B cell (primary cell): ENCODE results near the gene NDRG3. TPM values are rescaled to one million over a fixed set of nuclear protein-coding genes. Genes with fewer than 3 reads are reported as not detected.
"Not testable (repeated sequence)": the region's sequence is repeated elsewhere in the genome, so short reads cannot be mapped to it uniquely, and the experiment has no call there.

Experiments used
- ATAC-seq: fragments of 200-7000 bp; cut with Tn5 transposase; one replicate; pipeline ENCODE4 v1.10.0; 2021; ENCODE audit warnings: low read depth, mild to moderate bottlenecking, moderate number of reproducible peaks, moderate library complexity
- CTCF ChIA-PET: fragments of 350-600 bp; sonication (Branson Sonifier 250); formaldehyde crosslinking; loops from one replicate; lab custom pipeline; 2021; ENCODE audit warnings: antibody characterized with exemption, inconsistent platforms; lab: Charles Lee
- POLR2A ChIA-PET: fragments of 350-600 bp; sonication (Branson Sonifier 250); formaldehyde crosslinking; loops from one replicate; lab custom pipeline; 2021; ENCODE audit warnings: antibody characterized with exemption; lab: Charles Lee
- DNase-seq: peaks from one replicate; pipeline ENCODE4 v3.0.0; 2013
- H2AFZ ChIP-seq: 2 replicates; pipeline ENCODE4 v1.6.1; 2012; ENCODE audit warnings: mild to moderate bottlenecking, low read depth, low read length; ENCODE audit not compliant: insufficient read depth, poor library complexity, severe bottlenecking
- H3K27ac ChIP-seq, 2 donors: 1 replicate in 1 of 2; 2 replicates in 1 of 2; pipeline ENCODE4 v1.5.1; 2012 to 2013; ENCODE audit warnings: low read length in 2 of 2, mild to moderate bottlenecking in 2 of 2, moderate library complexity in 1 of 2
- H3K27me3 ChIP-seq, 4 experiments: fragments of 200-600 bp in 1 of 4; sonication (generic) in 1 of 4; replicated peaks in 1 of 4; 1 replicate in 2 of 4; 2 replicates in 2 of 4; pipeline versions ENCODE4 v1.6.1 to v1.7.0; 2013 to 2016; ENCODE audit warnings: low read length in 3 of 4, mild to moderate bottlenecking in 2 of 4, mixed read lengths in 1 of 4, moderate library complexity in 1 of 4; ENCODE audit not compliant: insufficient read depth in 4 of 4, control insufficient read depth in 3 of 4; ENCODE audit errors: control extremely low read depth in 1 of 4
- H3K36me3 ChIP-seq, 2 experiments: replicated peaks in 1 of 2; 1 replicate in 1 of 2; 2 replicates in 1 of 2; pipeline versions ENCODE4 v1.6.1 to v1.7.1; 2013; ENCODE audit warnings: low read length in 1 of 2; ENCODE audit not compliant: insufficient read depth in 2 of 2, control insufficient read depth in 1 of 2; ENCODE audit errors: control extremely low read depth in 1 of 2, extremely low read depth in 1 of 2
- H3K4me1 ChIP-seq, 2 donors: fragments of 200-600 bp in 1 of 2; sonication (generic) in 1 of 2; 1 replicate in 1 of 2; 2 replicates in 1 of 2; pipeline versions ENCODE4 v1.5.1 to v1.6.1; 2013 to 2017; ENCODE audit warnings: low read length in 2 of 2; ENCODE audit not compliant: control insufficient read depth in 2 of 2, insufficient read depth in 2 of 2
- H3K4me2 ChIP-seq: replicated peaks from 2 replicates; pipeline ENCODE3; 2012; ENCODE audit warnings: mild to moderate bottlenecking, low read depth, low read length; ENCODE audit not compliant: poor library complexity, severe bottlenecking
- H3K4me3 ChIP-seq, 5 experiments: fragments of 200-600 bp in 1 of 5; sonication (generic) in 1 of 5; 1 replicate in 3 of 5; 2 replicates in 2 of 5; pipeline versions ENCODE4 v1.5.1 to v1.7.0; 2011 to 2016; ENCODE audit warnings: low read length in 4 of 5, mild to moderate bottlenecking in 4 of 5, low read depth in 2 of 5, control low read depth in 1 of 5, moderate library complexity in 1 of 5; ENCODE audit not compliant: insufficient read depth in 1 of 5; ENCODE audit errors: control extremely low read depth in 1 of 5, extremely low read depth in 1 of 5
- H3K79me2 ChIP-seq: fragments of 200-600 bp; sonication (generic); one replicate; pipeline ENCODE4 v1.6.0; 2016; ENCODE audit warnings: low read length; ENCODE audit not compliant: control insufficient read depth, insufficient read depth
- H3K9ac ChIP-seq: fragments of 200-600 bp; sonication (generic); 2 replicates; pipeline ENCODE4 v1.6.1; 2017; ENCODE audit warnings: mild to moderate bottlenecking, low read length, moderate library complexity
- H3K9me3 ChIP-seq, 3 donors: one replicate each; pipeline versions ENCODE4 v1.6.1 to v1.7.1; 2013; ENCODE audit warnings: low read length in 2 of 3; ENCODE audit not compliant: control insufficient read depth in 2 of 3, insufficient read depth in 1 of 3; ENCODE audit errors: control extremely low read depth in 1 of 3
- H4K20me1 ChIP-seq: 2 replicates; pipeline ENCODE4 v1.6.0; 2012; ENCODE audit warnings: mild to moderate bottlenecking, low read length; ENCODE audit not compliant: insufficient read depth, control insufficient read depth, poor library complexity, severe bottlenecking
- H3K27ac Mint-ChIP-seq: one replicate; pipeline ENCODE4 v1.8.0; 2021; ENCODE audit warnings: mixed read lengths
- H3K27me3 Mint-ChIP-seq: one replicate; pipeline ENCODE4 v1.8.0; 2021; ENCODE audit warnings: mixed read lengths
- H3K4me1 Mint-ChIP-seq: one replicate; pipeline ENCODE4 v1.8.0; 2021; ENCODE audit warnings: mixed read lengths
- H3K4me3 Mint-ChIP-seq: one replicate; pipeline ENCODE4 v1.8.0; 2021; ENCODE audit warnings: mixed read lengths
- H3K9me3 Mint-ChIP-seq: one replicate; pipeline ENCODE4 v1.8.0; 2022; ENCODE audit warnings: mixed read lengths; ENCODE audit not compliant: insufficient read depth
- CTCF ChIP-seq: fragments of 200-600 bp; IDR thresholded peaks from one replicate; pipeline ENCODE4 v1.8.0; 2022; ENCODE audit warnings: antibody characterized with exemption, mild to moderate bottlenecking
- EZH2 ChIP-seq: IDR thresholded peaks from 2 replicates; pipeline ENCODE4 v1.6.1; 2012; ENCODE audit warnings: borderline replicate concordance, low read depth, mild to moderate bottlenecking, moderate library complexity, low read length; ENCODE audit not compliant: insufficient read depth, poor library complexity, severe bottlenecking
- WGBS: methylation state at CpG from one replicate; pipeline ENCODE4 v1.1.5; 2013; ENCODE audit warnings: missing lambda C conversion rate; ENCODE audit not compliant: insufficient coverage; 5-methylcytosine and 5-hydroxymethylcytosine counted together
- intact Hi-C: fragments of 100-400 bp; cut with micrococcal nuclease; formaldehyde crosslinking; loops from one replicate; pipeline ENCODE4 v1.10.0; 2022
- polyA plus RNA-seq: library from polyadenylated mRNA; depleted of rRNA; stranded (reverse); fragments of >200 nt; gene quantifications from 2 replicates; pipeline ENCODE4 v1.2.3, GENCODE V29; 2012
- total RNA-seq, 2 donors: library from RNA; stranded (reverse); fragments of 120-200 nt in 1 of 2; gene quantifications; 1 replicate in 1 of 2; 2 replicates in 1 of 2; pipeline versions ENCODE4 v1.2.3 to v1.2.4, GENCODE V29; 2013 to 2022

NDRG3 gene
- total and polyA plus RNA-seq, 2 donors (not counting 1 experiment from before 2014, with no cell fraction given), result 15.7 to 26.1 TPM

DNA sequence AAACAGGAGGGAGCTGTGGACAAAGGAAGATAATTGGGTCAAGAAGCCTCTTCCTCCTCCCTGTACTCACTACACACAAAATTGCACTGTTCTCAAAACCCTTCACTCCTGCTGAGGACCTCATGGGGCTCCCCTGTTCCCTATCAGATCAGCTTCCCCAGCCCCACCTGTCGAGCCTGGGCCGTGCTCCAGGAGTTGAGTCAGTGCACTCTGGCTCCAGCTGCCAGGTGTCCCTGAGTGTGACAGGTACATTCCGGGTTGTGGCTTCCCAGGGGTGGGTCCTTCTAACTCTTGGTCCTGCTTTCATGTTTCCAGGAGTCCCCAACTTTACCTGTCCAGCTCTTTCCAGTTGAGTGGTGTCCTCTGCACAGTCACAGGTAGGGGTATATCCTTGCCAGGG, 131.9 kb downstream of the NDRG3 start:
- ATAC-seq, result no peak
- Histone ChIP-seq H3K4me1 (no peaks in the 10 kb centered on the region), H3K4me3 (no peak overlapping the region), H4K20me1 (peaks cover 7% of the 10 kb centered on the region), H3K9me3 (no peaks in the 10 kb centered on the region), H3K27ac (no peak overlapping the region), H3K79me2 (peaks cover 6% of the 10 kb centered on the region), H2AFZ (no peak overlapping the region), H3K36me3 (peaks cover 2 to 64% of the 10 kb centered on the region in 2 experiments), H3K9ac (no peak overlapping the region), H3K27me3 (no peaks in the 10 kb centered on the region), H3K4me2 (no peak overlapping the region)
- no peak overlapping the region for H3K27ac Mint-ChIP-seq
- CTCF ChIA-PET, result interaction anchor here (0.8 to 5.7 kb wide), 4 partner anchors 12 to 274 kb away, joined by 3 to 53 read pairs (median 18); a partner anchor contains a TSS
- DNase-seq, result no peak
- H3K9me3 Mint-ChIP-seq, result no peaks in the 10 kb centered on the region
- no peaks in the 10 kb centered on the region for H3K4me1 Mint-ChIP-seq
- WGBS, result 97% methylated on average over 3 of the region's 3 CpGs
- TF ChIP-seq CTCF (no peak), EZH2 (no peak)
- POLR2A ChIA-PET, result interaction anchor here (0.5 kb wide), 1 partner anchor 1160 kb away, joined by 3 read pairs; no protein-coding TSS in a partner anchor
- H3K4me3 Mint-ChIP-seq, result no peak overlapping the region
- intact Hi-C loops, result loop anchor here (5.0 kb wide), 1 partner anchor 248 kb away; a partner anchor contains a TSS
- H3K27me3 Mint-ChIP-seq, result no peaks in the 10 kb centered on the region

GRCh38 chr20:36611625-36612024, 134.3 kb downstream of the NDRG3 start:
- DNase-seq (no peak), ATAC-seq (no peak)
- no peak overlapping the region for H3K4me3 ChIP-seq
- no peak overlapping the region for H3K4me2 ChIP-seq
- peaks cover 11% of the 10 kb centered on the region for H3K4me1 Mint-ChIP-seq
- H3K27ac ChIP-seq, result no peak overlapping the region
- H3K9me3 ChIP-seq, result no peaks in the 10 kb centered on the region
- no peaks in the 10 kb centered on the region for H3K9me3 Mint-ChIP-seq
- intact Hi-C loops, result loop anchor here (1.0 to 5.0 kb wide), 2 partner anchors 251 to 276 kb away; a partner anchor contains a TSS
- TF ChIP-seq EZH2 (no peak), CTCF (no peak)
- peaks cover 4 to 9% of the 10 kb centered on the region in 2 donors for H3K4me1 ChIP-seq
- H3K79me2 ChIP-seq, result peaks cover 30% of the 10 kb centered on the region
- H3K4me3 Mint-ChIP-seq, result no peak overlapping the region
- no peak overlapping the region for H2AFZ ChIP-seq
- H3K27me3 ChIP-seq, result no peaks in the 10 kb centered on the region
- H3K27me3 Mint-ChIP-seq, result no peaks in the 10 kb centered on the region
- WGBS, result 93% methylated on average over 4 of the region's 5 CpGs
- ChIA-PET POLR2A (no interaction called here), CTCF (interaction anchor here (0.6 to 5.7 kb wide), 11 partner anchors 14 to 480 kb away, joined by 3 to 53 read pairs (median 4); a partner anchor contains a TSS)
- H3K27ac Mint-ChIP-seq, result no peak overlapping the region
- H3K36me3 ChIP-seq, result peaks cover 2 to 69% of the 10 kb centered on the region in 2 experiments
- peaks cover 12% of the 10 kb centered on the region for H4K20me1 ChIP-seq
- no peak overlapping the region for H3K9ac ChIP-seq

GRCh38 chr20:36608388-36608728, 137.5 kb downstream of the NDRG3 start:
- H3K27ac Mint-ChIP-seq, DNase-seq, H3K27ac ChIP-seq, H3K4me2 ChIP-seq, H3K9me3 Mint-ChIP-seq, H3K4me3 ChIP-seq, ATAC-seq, H3K27me3 ChIP-seq, H3K27me3 Mint-ChIP-seq, H2AFZ ChIP-seq, H3K9me3 ChIP-seq, H3K9ac ChIP-seq, H3K4me3 Mint-ChIP-seq: not testable (repeated sequence)
- intact Hi-C loops, result loop anchor here (10.0 kb wide), 1 partner anchor 566 kb away; the partner anchor contains the start of genes MROH8 and RPN2
- POLR2A ChIA-PET, result interaction anchor here (0.7 kb wide), 1 partner anchor 41 kb away, joined by 11 read pairs; no protein-coding TSS in a partner anchor
- H3K79me2 ChIP-seq, result peaks cover 40% of the 10 kb centered on the region
- peaks cover 12% of the 10 kb centered on the region for H4K20me1 ChIP-seq
- peaks cover 19 to 31% of the 10 kb centered on the region in 2 donors for H3K4me1 ChIP-seq
- CTCF ChIA-PET, result interaction anchor here (1.1 kb wide), 1 partner anchor 255 kb away, joined by 4 read pairs; a partner anchor contains a TSS
- peaks cover 2 to 45% of the 10 kb centered on the region in 2 experiments for H3K36me3 ChIP-seq
- H3K4me1 Mint-ChIP-seq, result peaks cover 37% of the 10 kb centered on the region
- 93% methylated on average over 5 of the region's 6 CpGs for WGBS
